Retinal pigment epithelial cell (primary cell): ENCODE data around the gene CACNA1C.

Source experiments
- DNase-seq: peaks from one replicate; pipeline ENCODE4 v3.0.0-alpha.2; 2010; ENCODE audit warnings: low read depth
- H3K4me3 ChIP-seq: 2 replicates; pipeline ENCODE4 v1.5.1; 2011; ENCODE audit warnings: mild to moderate bottlenecking, low read length, control low read depth, moderate library complexity
- TF ChIP-seq, protein P1 (sequence below): conservative IDR thresholded peaks from 2 replicates; pipeline ENCODE4 v1.5.1; 2011; ENCODE audit warnings: low read depth, low read length, control low read depth, inconsistent platforms

CACNA1C gene

DNA sequence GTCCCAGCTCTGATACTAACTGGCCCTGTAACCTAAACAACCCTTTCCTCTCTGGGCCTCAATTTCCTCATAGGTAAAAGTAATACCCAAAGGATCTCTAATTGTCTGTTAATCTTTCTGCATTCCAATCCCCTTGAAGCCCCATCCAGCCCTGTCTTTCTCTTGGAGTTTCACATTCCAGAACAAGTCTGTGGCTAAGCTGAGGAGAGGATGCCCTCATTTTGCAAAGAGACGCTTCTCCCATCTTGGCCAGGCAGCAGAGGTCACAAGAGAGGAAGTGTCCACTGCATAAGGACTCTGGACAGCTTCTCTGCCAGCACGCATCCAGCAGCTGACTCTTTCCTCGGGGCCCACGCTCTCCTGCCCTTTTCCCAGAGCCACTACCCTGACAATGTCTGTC lies 478.6 kb downstream of the CACNA1C start:
- TF ChIP-seq, protein P1, sequence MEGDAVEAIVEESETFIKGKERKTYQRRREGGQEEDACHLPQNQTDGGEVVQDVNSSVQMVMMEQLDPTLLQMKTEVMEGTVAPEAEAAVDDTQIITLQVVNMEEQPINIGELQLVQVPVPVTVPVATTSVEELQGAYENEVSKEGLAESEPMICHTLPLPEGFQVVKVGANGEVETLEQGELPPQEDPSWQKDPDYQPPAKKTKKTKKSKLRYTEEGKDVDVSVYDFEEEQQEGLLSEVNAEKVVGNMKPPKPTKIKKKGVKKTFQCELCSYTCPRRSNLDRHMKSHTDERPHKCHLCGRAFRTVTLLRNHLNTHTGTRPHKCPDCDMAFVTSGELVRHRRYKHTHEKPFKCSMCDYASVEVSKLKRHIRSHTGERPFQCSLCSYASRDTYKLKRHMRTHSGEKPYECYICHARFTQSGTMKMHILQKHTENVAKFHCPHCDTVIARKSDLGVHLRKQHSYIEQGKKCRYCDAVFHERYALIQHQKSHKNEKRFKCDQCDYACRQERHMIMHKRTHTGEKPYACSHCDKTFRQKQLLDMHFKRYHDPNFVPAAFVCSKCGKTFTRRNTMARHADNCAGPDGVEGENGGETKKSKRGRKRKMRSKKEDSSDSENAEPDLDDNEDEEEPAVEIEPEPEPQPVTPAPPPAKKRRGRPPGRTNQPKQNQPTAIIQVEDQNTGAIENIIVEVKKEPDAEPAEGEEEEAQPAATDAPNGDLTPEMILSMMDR: no peak
- DNase-seq: no peak

DNA sequence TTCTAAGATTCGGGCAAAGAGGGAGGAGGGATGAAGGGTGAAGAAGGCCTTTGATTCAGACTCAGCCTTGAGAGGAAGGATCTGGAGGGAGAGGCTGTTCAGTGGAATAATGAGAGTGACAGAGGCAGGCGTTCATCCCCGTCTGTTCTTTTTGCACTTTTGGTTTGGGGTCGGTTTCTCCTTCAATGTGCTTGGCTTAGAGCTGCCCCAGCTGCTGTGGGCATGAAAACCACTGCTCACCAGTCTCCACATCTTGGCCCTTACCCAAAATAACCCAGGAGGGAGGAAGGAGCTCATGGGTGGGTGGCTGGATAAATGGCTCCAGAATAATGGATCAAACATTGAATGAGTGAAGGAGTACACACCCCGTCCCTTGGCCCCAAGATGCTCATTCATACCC lies 480.2 kb downstream of the CACNA1C start:
- TF ChIP-seq, protein P1: no peak
- no peak for DNase-seq
- H3K4me3 ChIP-seq: no peak overlapping the region

More for the DNA sequence above, 478.6 kb downstream of the CACNA1C start:
- H3K4me3 ChIP-seq: no peak overlapping the region

DNA sequence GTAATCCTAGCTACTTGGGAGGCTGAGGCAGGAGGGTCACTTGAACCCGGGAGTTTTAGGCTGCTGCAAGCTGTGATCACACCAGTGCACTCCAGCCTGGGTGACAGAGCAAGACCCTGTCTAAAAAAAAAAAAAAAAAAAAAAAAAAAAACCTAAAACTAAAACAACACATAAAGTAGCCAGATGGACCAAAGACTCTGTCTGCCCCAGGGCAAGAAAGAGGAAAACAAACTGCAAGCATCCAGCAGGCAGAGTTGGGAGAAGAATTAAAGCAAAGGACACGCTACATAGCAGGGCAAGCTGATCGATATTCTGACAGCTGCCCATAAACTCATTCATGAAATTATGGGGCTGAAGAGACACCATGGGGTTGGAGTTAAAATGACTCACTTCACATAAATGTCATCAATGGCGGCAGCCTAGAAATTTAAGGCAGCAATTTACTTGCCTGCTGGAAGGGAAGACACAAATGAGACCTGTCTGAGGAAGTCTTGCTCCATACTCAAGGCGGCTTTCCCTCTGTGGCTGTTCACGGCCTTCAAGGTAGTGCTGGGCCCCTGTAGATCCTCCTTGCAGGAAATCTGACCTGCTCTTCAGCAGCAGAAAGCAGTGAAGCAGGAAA lies 482.9 kb downstream of the CACNA1C start:
- TF ChIP-seq, protein P1: no peak

GRCh38 chr12:2536724-2537123 lies 483.9 kb downstream of the CACNA1C start:
- H3K4me3 ChIP-seq: no peak overlapping the region
- TF ChIP-seq, protein P1: no peak
- no peak for DNase-seq

More for the DNA sequence above, 482.9 kb downstream of the CACNA1C start:
- no peak overlapping the region for H3K4me3 ChIP-seq
- DNase-seq: no peak

GRCh38 chr12:2537868-2538541 lies 485.2 kb downstream of the CACNA1C start:
- no peak overlapping the region for H3K4me3 ChIP-seq
- TF ChIP-seq, protein P1: no peak
- no peak for DNase-seq

DNA sequence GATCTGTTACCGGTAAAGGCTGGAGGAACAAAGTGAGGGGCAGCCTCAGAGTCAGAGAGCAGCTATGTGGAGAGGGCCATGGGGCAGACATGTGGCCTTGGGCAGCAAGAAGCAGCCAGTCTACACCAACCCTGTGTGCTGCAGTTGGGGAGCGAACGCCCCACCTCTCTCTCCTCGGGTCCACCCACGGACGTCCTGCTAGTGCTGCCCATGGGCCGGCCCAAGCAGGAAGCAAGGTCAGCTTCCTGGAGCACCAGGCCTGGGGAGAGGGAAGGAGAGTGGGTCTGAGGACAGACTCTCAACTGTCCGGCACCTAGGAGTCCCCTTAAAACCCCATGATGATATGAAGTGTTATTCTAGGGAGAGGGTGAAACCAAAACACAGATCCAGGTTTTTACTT lies 487.2 kb downstream of the CACNA1C start:
- TF ChIP-seq, protein P1: no peak
- DNase-seq: no peak
- no peak overlapping the region for H3K4me3 ChIP-seq

DNA sequence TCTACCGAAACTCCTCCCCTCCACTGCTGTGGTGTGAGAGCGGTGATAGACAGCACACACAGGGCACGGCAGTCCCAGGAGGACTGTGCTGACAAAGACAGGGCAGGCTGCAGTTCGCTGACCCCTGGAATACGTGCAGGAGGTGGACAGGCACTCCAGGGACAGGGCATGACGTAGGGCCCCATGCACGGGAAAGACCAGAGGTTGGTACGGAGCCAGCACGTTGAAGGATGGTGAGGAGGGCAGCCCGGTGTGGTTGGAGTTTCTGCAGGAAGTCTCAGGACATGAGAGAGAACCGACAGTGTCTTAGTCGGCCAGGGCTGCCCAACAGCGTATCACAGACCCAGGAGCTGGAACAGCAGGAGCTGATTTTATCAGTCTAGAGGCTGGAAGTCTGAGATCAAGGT lies 487.8 kb downstream of the CACNA1C start:
- no peak overlapping the region for H3K4me3 ChIP-seq
- TF ChIP-seq, protein P1: no peak
- no peak for DNase-seq
